HG02763 (cell line): ENCODE measurements around the gene MAGIX.

Experiments
- ATAC-seq: cut with Tn5 transposase; IDR thresholded peaks from one replicate; pipeline ENCODE4 v1.9.1; 2021; ENCODE audit warnings: mild to moderate bottlenecking, moderate library complexity; ENCODE audit not compliant: unreplicated experiment

MAGIX gene

DNA sequence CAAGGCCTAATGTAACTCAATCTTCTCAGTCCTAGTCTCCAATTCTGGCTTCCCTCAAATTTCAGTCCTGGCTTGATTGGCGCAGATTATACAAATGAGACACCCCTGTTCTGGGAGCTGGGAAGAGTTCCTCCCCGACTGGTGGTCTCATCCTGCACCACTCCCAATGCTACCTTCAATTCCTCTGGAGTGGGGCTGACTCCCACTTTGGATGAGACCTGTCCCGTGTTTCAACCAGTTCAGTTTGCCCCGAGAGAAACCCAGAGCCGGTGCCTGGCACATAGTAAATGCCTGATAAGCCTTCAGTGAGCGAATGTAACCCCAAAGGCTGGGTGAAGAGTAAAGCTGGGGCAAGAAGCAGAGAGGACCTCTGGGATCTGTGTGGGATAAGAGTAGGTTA is 41.5 kb downstream of the MAGIX start:
- no peak for ATAC-seq

DNA sequence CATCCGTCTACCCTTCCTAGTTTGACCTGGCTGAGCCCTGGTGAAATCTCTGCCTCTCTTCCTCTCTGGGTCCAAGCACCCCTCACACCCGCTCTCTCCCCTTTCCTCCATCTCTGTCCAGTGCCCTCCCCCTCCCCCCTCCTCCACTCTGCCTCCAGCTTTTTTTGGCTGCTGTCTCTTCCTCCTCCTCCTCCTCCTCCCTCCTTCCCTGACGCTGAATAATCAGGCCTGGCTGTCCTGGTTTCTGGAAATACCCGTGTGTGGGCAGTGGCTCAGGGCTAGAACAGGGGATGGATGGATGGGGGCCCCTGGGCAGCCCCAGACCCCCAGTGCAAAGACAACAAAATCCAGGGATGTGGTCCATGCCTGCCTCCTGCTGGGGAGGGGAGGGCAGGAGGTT is 42.2 kb downstream of the MAGIX start:
- ATAC-seq, result no peak

DNA sequence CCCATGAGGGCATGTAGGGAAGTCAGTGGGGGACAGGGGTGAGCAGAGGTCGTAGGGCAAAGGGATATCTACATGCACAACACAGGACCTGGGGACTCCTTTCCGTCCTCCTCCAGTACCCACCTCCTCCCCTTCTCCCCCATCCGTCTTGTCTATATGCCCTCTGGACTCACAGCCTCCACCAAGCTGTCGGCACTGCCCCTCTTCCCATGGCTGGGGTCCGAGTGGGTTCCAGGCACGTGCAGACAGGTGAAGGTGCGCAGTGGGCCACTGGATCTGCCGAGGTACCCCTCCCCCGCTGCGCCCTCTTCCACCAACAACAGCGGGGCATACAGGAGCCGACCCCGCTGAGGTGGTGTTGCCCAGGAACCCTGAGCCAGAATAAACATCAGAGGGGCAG is 42.9 kb downstream of the MAGIX start:
- ATAC-seq, result no peak

DNA sequence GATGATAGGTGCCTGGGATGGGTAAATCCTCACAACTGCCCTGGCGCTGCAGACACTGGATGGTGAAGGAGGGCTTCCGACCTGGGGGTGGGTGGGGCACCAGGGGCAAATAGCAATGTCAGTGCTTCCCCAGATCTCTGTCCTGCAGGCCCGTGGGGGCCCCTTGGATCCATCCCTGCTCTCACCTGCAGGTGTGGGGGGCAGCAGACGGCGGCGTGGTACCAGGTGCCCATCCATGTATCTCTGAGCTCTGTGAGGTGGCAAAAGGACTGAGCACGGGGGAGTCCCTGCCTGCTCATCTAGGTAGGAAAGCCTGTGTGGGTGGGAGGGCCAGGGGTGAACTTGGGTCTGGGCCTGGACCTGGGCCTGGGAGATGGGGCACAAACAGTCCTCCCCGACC is 44.0 kb downstream of the MAGIX start:
- ATAC-seq, result no peak

DNA sequence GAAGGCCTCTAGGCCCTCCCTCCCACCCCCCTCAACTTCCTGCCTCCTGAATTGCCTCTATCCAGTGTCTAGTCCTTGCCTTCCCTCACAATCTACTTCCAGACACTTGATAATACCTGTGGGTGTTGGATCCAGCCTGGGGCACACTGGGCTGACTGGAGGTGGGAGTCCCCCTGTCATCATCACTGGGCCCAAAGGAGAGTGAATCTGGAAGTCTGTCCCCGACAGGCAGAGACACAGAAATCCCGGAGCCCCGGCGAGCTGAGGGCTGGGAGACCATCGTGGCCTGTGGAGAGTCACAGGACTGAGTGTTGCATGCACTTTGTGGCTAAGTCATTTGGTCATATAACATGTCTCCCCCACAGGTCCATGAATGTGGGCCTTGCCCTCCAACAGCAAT is 45.8 kb downstream of the MAGIX start:
- no peak for ATAC-seq

DNA sequence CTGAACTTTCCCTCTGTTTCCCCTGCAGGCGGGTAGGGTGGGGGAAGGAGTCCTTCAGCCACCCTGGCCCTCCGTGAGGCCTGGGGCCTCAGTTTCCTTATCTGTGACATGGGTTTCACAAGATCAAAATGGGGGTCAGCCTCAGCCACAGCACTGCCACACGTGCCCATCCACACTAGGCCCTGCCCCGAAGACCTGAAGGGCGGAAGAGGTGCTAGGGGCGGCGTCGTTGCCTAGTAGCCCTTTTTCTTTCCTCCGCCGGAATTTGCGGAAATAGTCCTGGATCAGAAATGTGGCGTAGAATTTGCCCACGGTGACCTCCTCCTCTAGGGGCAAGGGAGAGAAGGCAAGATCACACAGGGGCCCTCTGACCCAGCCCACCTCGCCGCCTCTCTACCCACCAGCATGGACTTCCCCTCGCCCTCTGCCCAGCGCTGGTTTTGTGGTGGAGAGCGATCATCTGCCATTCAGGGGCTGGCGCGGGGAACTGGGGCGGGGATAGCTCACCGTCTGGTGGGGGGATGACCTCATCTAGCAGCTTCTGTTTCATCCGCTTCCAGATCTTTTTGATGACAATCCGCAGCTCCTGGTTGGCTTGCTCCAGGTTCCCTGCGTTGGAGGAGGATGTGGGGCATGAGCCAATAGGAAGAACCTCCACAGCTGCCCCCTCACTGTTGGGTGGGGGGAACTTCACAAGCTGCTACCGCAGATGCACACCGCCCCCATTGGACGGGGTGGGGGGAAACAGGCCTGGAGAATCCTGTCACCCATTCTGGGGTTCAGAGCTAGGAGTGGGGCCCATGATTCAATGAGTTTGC is 47.1 kb downstream of the MAGIX start:
- no peak for ATAC-seq

DNA sequence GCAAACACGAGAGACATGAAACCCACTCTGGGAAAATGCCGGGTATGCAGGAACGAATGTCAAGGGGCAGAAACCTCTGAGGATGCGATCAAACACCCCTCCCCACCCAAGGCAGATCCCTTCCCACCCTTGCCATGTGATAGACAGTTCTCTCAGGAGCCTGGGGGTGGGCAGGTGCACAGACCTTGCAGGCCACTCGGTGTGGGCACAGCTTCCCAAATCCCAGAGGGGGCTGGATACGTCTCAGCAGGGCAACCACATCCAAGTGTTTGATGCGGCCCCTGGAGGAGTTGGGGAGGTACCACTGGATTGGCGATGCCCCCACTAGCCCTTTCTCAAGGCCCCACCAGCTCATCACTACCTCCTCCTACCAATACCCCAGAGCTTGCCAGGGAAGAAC is 47.8 kb downstream of the MAGIX start:
- ATAC-seq, result no peak

DNA sequence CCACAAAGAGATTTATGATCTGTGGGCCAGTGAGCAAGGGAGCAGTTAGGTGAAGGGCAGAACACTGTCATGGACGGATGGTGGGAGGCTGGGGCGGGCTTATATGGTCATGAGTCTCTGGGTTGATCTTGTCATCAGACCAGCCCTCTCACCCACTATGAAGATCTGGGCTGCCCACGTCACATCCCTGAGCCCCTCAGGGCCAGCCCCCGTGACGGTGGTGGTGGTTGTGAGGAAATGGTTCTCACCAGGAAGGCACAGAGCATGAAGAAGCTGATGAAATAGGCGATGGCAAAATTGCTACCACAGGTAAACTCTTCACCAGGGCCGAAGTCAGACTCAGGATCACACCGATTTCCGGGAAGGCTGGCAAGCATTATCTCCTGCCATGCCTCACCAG is 48.5 kb downstream of the MAGIX start:
- ATAC-seq, result no peak

DNA sequence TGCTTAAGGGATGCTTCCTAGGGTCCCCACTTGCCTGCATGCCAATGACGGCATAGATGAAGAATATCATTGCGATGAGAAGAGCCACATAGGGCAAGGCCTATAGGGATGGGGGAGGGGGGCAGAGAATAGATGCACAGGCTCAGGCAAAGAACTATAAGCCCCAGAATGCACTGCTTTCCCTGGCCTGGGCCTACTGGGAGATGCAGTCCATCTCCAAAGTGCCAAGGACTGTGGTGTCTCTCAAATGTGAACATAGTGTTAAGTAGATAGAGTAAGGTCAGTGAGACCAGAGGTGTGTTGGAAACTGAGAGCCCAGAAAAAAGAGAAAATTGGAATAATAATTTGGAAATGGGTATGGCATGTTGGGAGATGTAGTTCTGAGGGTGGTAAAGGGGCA is 49.7 kb downstream of the MAGIX start:
- ATAC-seq, result no peak

DNA sequence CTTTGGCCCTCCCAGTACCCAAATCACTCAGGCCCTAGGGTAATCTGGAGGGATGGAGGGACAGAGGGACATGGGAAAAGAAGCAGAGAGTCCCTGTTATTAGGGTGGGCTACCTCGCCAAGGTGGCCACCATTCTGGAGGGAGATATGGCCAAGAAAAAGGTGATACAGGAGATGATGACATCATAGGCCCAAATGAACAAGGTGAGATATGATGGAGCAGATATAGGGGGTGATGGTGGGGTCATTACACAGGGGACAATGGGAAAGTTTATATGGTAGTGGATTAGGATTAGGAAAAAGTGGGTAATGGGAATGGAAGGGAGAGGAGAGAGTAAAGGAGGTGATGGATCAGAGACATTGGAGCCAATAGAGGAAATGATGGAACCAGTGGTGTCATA is 50.3 kb downstream of the MAGIX start:
- ATAC-seq, result no peak

DNA sequence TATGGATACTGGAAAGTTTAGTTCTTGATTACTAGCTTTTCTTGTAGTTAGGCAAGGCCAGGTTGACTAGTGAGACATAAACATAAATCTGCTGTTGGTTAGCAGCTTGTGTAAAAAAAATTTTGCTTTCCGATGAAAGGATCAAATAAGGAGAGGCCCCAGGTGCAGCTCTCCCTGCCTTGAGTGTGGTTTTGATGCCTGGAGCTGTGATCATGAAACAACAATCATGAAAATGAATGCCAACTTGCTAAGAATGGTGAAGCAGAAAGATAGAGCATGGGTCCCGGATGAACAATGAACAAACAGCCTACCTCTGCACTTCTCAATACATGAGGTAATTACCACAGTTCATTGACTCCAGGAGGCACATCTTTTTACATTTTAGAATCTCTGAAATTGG is 51.9 kb downstream of the MAGIX start:
- no peak for ATAC-seq

DNA sequence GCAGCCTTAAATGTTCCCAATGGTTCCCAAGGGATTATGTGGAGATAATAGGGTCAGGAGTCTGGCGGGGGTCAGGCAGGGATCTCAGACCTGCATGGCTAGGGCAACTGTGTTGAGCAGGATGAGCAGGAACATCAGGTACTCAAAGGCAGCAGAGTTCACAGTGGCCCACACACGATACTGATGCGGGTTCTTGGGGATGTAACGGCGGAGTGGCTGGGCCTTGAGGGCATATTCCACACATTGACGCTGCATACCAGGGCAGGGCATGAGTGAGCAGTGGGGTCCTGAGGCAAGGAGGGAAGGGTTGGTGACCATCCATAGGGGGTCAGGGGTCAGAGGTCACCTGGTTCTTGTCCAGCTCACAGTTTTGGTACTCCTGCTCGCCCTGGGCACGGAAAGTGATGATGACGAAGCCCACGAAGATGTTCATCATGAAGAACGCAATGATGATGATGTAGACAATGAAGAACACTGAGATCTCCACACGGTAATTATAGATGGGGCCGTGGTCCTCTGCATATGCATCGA is 52.5 kb downstream of the MAGIX start:
- ATAC-seq, result no peak
